Renal pelvis (tissue), 12 donors: ENCODE results near the gene IFNA7. TPM values are rescaled to one million over a fixed set of nuclear protein-coding genes. Genes with fewer than 3 reads are reported as not detected.
"Not testable (repeated sequence)": the region's sequence is repeated elsewhere in the genome, so short reads cannot be mapped to it uniquely, and the experiment has no call there.

ENCODE experiments used
- DNase-seq: peaks from one replicate; pipeline ENCODE4 v3.0.0-alpha.2; 2013
- long read RNA-seq, 16 experiments: transcript quantifications; one replicate each; lab custom pipeline, GENCODE V29; 2026
- polyA plus RNA-seq, 3 donors: library from polyadenylated mRNA; unstranded; fragments of 120-200 nt; gene quantifications; one replicate each; pipeline ENCODE4 v1.2.1, GENCODE V29; 2013; ENCODE audit not compliant: insufficient read length in 3 of 3

The IFNA7 gene
- polyA plus RNA-seq = not detected
- long read RNA-seq, donor 1, partial matches to known transcripts = 0 of 1 reads
- long read RNA-seq, donor 1, other reads (novel, unspliced or antisense) = 0 of 1 reads
- long read RNA-seq, donor 2 = 0 reads
- long read RNA-seq, donor 3 = 0 reads
- long read RNA-seq, donor 4 = 0 reads
- long read RNA-seq, donor 5 = 0 reads
- long read RNA-seq, donor 6 = 0 reads
- long read RNA-seq, donor 7 = 0 reads
- long read RNA-seq, donor 8 = 0 reads
- long read RNA-seq, donor 9 = 0 reads
- long read RNA-seq, donor 10 = 0 reads
- long read RNA-seq, donor 11, partial matches to known transcripts = 0 of 2 reads
- long read RNA-seq, donor 11, other reads (novel, unspliced or antisense) = 0 of 2 reads
- long read RNA-seq, donor 12 = 0 reads
- long read RNA-seq, donor 13 = 0 reads
- long read RNA-seq, donor 14 = 0 reads
- long read RNA-seq, donor 15 = 0 reads
- long read RNA-seq, donor 16 = 0 reads

DNA sequence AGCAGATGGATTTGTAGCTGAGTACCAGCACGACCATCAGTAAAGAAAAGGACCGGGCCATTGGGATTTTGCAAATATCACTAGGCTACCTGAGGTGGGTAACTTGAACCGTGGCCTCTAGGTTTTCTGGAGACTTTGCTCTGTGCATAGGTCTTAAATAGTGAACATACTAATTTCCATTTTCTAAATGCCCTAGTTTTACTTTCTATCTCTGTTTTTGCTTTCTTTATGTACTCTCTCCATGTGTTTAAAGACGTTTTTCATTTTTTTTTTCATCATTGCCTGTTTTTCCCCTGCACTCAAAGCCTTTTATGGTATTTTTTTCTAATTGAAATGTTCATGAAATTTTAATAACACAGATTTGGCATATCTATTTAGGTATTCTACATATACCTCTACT, at the start of gene IFNA7:
Gene IFNA7 (minus strand): TSS at position 101 of the 400 bp plus-strand sequence. CDS start 40 bp downstream, at position 61.
- not testable (repeated sequence) for DNase-seq

DNA sequence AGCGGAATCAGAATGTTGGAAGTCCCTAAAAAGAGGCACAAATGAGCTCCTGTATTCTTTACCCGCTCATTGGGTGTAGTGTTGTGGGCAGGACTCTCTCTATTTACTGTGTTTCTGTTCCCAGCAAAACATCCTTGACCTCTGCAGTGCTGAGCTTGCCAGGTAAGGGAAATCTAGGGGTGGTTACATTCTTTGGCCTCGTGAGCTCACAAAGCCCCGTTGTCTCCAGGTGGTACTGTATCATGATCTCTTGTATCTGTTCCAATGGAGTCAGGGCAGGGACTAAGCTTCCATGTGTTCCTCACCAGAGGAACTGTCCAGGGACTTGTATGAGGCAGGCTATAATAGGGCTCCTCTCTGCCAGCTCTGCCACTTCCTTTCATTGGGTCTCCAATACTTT, 49.6 kb upstream of the IFNA7 start:
- no peak for DNase-seq

DNA sequence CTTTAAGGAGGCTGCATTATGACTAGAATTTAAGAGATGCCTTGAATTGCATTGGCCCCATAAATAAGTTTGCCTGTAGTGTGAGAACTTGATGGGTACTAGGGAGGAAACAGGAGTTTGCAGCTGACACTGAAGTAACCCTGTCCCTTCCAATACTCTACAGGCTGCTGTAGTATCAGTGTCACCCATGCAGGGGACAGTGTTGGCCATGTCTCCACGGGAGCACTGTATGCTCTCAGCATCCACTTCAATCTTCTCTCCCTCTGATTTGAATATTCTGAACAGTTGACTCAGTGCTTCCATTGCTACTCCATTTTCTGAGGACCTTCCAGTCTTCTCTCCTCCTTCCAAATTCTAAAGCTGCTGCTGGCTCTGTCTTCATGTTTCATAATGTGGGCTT, 49.2 kb upstream of the IFNA7 start:
- no peak for DNase-seq

DNA sequence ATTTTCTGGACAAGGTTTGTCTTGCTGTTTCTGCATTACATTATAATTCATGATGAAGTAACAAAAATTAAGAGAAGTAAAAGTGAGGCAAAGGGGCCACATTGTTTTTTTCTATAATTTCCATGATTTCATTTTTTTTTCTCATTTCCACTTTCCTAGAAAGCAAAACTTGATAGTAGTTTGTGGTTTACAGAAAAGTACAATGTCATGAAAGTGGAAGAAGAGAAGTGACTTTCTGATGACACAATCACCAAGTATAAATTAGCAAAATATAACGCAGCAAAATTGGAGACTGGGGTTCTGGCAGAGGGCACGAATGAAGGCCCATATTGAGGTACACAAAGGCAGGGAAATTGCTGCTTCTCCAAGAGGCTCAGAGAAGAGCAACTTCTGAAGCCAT, 42.8 kb upstream of the IFNA7 start:
- DNase-seq = no peak

DNA sequence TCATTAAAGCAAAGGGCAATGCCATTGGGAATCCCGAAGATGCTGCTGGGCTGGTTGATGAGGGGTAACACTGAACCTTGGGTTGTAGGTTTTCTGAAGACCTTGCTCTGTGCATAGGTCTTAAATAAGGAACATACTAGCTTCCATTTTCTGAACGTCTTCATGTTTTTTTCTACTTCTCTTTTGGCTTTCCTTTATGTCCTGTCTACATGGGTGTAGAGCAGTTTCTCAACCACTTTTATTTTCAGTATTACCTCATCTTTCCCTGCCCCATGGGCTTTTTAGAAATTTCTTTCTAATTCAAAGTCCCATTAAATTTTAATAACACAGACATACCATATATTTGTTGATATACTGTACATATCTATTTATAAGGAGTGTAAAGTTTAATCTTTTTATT, 37.9 kb upstream of the IFNA7 start, which contains the start of gene IFNA14:
Gene IFNA14 (minus strand): TSS at position 95 of the 400 bp plus-strand sequence. CDS start 70 bp downstream, at position 25.
- no peak for DNase-seq

DNA sequence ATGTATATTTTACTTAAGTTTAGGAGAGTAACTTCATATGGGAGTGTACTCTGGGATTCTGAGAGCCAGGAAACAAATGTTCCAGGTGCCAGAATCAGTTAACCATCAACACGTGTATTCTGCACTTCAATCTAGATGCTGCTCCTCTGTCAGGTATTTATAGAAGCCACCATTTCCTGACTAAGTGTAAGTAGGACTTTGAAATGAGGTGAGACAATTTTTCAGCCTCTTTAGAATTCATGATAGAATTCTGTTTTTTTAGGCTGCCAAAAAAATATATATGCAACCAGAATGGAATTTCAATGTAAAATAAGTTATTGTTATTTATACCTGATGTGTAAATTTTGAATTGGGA, 34.3 kb upstream of the IFNA7 start:
- DNase-seq = not testable (repeated sequence)

DNA sequence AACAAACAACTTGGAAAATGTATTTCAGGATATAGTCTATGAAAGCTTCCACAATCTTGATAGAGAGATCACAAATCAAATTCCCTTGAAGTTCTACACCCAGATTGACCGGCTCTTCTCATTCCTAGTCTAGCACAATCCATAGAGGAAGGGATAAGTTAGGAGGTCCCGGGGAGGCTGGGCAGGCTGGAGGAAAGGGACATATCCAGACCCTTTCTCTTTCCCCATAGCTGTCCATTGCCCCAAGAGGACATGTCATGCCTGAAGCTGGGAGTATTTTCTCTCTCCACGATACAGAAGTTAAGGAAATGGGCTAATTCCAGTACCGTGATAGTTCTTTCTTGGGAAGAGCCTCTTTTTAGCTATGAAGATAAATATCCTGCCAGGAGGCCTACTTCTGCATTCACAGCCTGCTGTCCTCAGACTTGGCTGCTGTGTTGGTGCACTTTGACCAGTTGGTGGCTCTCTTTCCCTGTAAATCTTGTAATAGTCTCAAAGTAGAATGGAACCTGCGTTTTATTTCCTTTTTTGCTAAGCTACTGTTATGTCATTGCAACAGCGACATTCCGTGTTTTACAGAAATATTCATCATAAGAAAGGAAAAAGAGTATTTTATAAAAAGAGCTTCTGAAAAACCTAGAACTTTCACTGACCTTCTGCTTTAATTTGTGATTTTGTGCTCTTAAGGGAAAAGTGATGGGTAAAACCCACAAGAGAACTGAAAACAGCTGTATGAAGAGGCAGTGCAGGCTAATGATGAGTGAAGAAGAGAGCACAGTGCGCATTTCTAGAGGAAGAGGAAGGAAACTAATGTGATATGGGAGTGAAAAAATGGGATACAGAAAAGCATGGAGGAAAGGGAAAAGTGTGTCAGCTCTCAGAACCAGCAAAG, 33.7 kb upstream of the IFNA7 start:
- DNase-seq = peak; percentile 12

DNA sequence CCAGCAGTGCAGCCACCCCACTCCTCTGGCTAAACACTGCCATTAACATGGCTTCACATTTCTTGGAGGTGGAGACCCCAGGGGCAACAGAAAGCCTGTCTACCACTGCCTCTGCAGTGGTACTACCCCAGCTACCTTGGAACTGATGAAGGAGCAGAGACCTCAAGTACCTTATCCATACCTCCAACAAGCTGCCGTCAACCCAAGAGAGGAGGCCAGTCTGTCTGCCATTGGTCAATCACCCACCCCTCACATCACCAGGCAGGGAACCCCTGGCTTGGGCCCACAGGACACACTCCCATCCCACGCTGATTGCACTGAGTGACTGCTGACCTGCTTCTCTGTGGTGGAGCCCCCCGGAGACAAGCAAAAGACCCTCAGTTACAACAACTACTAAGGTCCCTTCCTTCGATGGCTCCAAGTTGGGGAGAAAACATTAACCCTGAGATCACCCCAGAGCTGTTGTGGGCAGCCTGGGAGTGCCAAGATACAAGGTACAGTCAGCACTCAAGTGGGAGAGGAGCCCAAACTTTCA, 32.2 kb upstream of the IFNA7 start:
- no peak for DNase-seq

DNA sequence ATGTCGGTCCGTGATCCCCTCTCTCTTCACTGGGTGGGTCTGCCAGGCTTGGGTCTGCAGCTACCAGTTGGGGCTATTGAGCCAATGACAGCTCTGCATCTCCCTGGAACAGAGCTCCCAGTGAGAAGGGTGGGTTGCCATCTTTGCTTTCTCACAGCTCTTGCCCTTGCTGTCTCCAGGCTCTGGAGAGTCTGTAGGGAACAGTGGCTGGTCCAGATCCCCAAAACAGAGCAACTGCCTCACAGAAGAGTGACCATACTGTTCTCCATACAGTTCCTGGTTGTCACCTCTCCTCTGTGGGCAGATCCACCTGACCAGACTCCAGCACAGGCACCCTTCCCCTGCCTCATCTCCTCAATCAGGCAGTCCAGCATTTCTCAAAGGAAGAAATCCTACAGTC, 31.3 kb upstream of the IFNA7 start:
- no peak for DNase-seq

DNA sequence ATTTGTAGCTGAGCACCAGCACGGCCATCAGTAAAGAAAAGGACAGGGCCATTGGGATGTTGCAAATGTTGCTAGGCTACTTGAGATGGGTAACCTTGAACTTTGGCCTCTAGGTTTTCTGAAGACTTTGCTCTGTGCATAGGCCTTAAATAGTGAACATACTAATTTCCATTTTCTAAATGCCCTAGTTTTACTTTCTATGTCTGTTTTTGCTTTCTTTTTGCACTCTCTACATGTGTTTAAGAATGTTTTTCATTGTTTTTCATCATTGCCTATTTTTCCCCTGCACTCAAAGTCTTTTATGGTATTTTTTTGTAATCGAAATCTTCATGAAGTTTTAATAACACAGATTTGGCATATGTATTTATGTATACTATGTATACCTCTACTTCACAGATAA, 26.1 kb upstream of the IFNA7 start, which contains the start of gene IFNA17:
Gene IFNA17 (minus strand): TSS at position 101 of the 400 bp plus-strand sequence. CDS start 49 bp downstream, at position 52.
- DNase-seq = no peak

DNA sequence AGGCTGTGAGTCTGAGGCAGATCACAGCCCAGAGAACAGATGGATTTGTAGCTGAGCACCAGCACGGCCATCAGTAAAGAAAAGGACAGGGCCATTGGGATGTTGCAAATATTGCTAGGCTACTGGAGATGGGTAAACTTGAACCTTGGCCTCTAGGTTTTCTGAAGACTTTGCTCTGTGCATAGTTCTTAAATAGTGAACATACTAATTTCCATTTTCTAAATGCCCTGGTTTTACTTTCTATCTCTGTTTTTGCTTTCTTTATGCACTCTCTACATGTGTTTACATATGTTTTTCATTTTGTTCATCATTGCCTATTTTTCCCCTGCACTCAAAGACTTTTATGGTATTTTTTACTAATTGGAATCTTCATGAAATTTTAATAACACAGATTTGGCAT, 15.2 kb upstream of the IFNA7 start, which contains the start of gene IFNA16:
Gene IFNA16 (minus strand): TSS at position 101 of the 400 bp plus-strand sequence. CDS start 6 bp downstream, at position 95.
- not testable (repeated sequence) for DNase-seq

DNA sequence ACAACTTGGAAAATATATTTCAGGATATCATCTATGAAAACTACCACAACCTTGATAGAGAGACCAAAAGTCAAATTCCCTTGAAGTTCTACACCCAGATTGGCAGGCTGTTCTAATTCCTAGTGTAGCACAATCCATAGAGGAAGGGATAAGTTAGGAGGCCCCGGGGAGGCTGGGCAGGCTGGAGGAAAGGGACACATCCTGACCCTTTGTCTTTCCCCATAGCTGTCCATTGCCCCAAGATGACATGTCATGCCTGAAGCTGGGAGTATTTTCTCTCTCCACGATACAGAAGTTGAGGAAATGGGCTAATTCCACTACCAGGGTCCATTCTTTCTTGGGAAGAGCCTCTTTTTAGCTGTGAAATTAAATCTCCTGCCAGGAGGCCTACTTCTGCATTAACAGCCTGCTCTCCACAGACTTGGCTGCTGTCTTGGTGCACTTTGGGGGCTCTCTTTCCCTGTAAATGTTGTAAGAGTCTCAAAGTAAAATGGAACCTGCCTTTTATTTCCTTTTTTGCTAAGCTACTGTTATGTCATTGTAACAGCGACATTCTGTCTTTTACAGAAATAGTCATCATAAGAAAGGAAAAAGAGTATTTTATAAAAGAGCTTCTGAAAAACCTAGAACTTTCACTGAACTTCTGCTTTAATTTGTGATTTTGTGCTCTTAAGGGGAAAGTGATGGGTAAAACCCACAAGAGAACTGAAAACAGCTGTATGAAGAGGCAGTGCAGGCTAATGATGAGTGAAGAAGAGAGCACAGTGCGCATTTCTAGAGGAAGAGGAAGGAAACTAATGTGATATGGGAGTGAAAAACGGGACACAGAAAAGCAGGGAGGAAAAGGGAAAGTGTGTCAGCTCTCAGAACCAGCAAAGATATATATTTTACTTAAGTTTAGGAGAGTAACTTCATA, 11.7 kb upstream of the IFNA7 start:
- not testable (repeated sequence) for DNase-seq

DNA sequence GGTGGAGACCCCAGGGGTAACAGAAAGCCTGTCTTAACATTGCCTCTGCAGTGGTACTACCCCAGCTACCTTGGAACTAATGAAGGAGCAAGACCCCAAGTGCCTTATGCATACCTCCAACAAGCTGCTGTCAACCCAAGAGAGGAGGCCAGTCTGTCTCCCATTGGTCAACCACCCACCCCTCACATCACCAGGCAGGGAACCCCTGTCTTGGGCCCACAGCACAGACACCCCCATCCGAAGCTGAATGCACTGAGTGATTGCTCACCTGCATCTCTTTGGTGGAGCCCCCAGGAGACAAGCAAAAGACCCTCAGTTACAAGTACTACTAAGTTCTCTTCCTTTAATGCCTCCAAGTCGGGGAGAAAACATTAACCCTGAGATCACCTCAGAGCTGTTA, 10.2 kb upstream of the IFNA7 start:
- not testable (repeated sequence) for DNase-seq

DNA sequence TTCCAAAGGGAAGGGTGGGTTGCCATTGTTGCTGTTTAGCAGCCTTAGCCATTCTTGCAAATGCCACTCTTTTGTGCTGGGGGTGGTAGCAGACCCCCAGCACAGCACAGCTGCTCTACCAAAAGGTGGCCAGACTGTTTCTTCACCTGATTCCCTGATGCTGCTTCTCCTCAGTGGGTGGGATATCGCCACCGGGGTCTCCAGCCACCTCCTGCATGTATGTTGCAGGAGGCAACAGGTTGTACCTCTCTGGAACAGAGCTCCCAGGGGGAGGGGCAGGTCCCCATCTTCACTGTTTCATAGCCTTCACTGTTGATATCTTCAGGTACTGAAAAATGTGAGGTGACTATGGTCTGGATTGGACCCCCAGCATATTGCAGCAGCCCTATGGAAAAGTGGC, 8.8 kb upstream of the IFNA7 start:
- not testable (repeated sequence) for DNase-seq

DNA sequence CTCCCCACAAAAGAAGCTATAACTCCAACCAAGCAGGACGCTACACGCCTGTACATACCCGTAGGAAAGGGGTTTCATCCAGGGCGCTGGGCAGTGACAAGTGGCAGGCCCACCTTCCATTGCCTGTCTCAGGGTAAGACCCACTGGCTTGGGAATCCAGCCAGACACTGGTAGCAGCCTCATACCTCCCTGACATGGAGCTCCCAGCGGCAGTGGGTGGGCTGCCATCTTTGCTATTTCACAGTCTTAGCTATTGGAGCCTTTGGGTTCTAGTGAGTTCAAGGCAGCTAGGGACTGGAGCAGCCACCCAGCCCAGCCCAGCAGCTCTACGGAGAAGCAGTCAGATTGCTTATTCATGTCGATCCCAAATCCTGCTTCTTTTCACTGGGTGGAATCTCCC, 8.3 kb upstream of the IFNA7 start:
- DNase-seq = no peak

DNA sequence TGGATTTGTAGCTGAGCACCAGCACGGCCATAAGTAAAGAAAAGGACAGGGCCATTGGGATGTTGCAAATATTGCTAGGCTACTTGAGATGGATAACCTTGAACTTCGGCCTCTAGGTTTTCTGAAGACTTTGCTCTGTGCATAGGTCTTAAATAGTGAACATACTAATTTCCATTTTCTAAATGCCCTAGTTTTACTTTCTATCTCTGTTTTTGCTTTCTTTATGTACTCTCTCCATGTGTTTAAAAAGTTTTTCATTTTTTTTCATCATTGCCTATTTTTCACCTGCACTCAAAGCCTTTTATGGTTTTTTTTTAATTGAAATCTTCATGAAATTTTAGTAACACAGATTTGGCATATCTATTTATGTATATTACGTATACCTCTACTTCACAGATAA, 5.0 kb upstream of the IFNA7 start, which contains the start of gene IFNA10:
Gene IFNA10 (minus strand): TSS at position 101 of the 400 bp plus-strand sequence. CDS start 46 bp downstream, at position 55.
- not testable (repeated sequence) for DNase-seq

DNA sequence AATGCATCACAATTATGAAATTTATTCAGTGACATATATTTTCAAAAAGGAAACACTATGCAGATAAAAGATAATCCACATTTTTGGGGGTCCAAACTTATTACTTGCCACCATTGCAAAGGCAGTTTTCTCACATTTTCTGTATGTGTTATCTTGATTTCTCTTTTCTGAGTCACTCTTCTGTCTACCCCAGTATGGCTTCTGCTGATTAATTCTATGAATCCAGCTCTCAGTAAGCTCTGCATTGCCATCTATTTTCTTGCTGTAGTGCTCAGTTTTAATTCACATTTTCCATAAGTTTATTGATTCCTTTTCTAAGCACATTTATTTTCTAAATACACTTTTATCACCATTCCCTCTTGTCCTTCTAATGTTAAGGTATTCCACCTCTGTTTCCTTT, 3.2 kb upstream of the IFNA7 start:
- no peak for DNase-seq

DNA sequence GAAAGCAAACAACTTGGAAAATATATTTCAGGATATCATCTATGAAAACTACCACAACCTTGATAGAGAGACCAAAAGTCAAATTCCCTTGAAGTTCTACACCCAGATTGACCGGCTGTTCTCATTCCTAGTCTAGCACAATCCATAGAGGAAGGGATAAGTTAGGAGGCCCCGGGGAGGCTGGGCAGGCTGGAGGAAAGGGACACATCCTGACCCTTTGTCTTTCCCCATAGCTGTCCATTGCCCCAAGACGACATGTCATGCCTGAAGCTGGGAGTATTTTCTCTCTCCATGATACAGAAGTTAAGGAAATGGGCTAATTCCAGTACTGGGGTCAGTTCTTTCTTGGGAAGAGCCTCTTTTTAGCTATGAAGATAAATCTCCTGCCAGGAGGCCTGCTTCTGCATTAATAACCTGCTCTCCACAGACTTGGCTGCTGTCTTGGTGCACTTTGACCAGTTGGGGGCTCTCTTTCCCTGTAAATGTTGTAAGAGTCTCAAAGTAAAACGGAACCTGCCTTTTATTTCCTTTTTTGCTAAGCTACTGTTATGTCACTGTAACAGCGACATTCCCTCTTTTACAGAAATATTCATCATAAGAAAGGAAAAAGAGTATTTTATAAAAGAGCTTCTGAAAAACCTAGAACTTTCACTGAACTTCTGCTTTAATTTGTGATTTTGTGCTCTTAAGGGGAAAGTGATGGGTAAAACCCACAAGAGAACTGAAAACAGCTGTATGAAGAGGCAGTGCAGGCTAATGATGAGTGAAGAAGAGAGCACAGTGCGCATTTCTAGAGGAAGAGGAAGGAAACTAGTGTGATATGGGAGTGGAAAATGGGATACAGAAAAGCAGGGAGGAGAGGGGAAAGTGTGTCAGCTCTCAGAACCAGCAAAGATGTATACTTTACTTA, 6.9 kb downstream of the IFNA7 start:
- not testable (repeated sequence) for DNase-seq

DNA sequence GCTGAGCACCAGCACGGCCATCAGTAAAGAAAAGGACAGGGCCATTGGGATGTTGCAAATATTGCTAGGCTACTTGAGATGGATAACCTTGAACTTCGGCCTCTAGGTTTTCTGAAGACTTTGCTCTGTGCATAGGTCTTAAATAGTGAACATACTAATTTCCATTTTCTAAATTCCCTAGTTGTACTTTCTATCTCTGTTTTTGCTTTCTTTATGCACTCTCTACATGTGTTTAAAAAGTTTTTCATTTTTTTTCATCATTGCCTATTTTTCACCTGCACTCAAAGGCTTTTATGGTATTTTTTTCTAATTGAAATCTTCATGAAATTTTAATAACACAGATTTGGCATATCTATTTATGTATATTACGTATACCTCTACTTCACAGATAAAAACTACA, 14.5 kb downstream of the IFNA7 start, which contains the start of gene IFNA4:
Gene IFNA4 (minus strand): TSS at position 101 of the 400 bp plus-strand sequence. CDS start 56 bp downstream, at position 45.
- not testable (repeated sequence) for DNase-seq
